Measurements from ENCODE around the gene C1QTNF5. TPM values are rescaled to one million over a fixed set of nuclear protein-coding genes. Genes with fewer than 3 reads are reported as not detected.

C1QTNF5 gene
- total and polyA plus RNA-seq, 2 donors, result 4.2 to 8.6 TPM

DNA sequence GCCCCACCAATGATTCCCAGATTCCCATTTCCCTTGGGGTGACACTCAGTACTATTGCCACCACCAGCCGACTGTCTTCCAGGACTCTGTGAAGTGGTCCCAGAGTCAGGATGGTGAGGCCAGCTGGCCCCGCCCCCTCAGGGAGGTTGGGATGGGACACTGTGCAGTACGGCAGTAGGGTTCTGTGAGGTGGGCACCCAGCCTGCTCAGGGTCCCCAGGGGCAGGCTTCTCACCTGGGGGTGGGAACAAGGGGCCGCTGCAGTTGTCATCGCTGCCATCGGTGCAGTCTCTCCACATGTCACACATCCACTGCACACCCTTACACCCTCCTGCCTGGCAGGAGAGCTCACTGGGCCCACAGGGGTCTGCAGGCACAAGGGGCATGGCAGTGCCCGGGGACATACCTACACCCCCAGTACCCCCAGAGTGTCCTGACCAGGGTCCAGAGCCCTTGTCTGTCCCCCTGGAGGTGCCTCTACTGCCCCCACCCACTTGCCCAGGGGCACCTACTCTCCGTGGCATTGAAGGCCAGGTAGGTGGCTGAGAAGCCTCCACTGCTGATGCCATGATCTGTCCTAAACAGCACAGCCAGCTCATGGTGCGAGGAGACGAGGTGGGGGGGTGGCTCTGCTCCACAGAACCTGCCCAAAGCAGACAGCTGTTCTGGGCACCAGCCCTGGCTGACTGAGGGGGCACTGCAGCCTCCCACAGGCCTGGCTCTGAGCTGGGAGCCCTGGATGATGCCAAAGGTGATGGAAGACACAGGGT lies 1.9 kb upstream of the C1QTNF5 start:
- Histone ChIP-seq H3K27me3 (ENCODE audit: control insufficient read depth in 2 of 2, insufficient read depth in 1 of 2, low read length in 1 of 2) (peaks cover 55 to 93% of the 10 kb centered on the region in 2 donors), H3K36me3 (ENCODE audit: control insufficient read depth in 2 of 2, insufficient read depth in 2 of 2, low read length in 1 of 2) (no peaks in the 10 kb centered on the region), H3K9me3 (ENCODE audit: control insufficient read depth in 2 of 2, insufficient read depth in 1 of 2, low read length in 1 of 2) (peaks cover 2 to 9% of the 10 kb centered on the region in 2 donors), H3K4me1 (ENCODE audit: control insufficient read depth in 2 of 2, insufficient read depth in 2 of 2, low read length in 2 of 2) (peaks cover 4 to 28% of the 10 kb centered on the region in 2 donors), H3K4me3 (ENCODE audit: low read length in 2 of 2) (no peak overlapping the region), H3K27ac (ENCODE audit: low read depth in 1 of 2, low read length in 1 of 2) (no peak overlapping the region)
- DNase-seq (ENCODE audit: low read depth in 6 of 9, low spot score in 9 of 9), result no peak
- 98% methylated on average over 10 of the region's 10 CpGs for WGBS

DNA sequence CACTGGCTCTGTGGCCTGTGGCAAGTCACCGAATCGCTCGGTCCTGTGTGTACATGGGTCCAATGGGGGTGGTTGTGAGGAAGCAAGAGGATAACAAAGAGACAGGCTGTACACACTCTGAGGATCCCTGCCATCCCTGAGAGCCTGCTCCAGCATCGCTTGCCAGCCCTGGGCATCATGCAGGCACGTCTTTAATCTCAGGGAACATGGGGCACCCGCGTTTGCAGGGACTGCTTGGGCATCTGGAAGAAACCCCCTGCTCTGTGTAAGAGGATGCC lies 1.3 kb upstream of the C1QTNF5 start:
- H3K9me3 ChIP-seq (ENCODE audit: control insufficient read depth in 2 of 2, insufficient read depth in 1 of 2, low read length in 1 of 2), result peaks cover 2 to 9% of the 10 kb centered on the region in 2 donors

DNA sequence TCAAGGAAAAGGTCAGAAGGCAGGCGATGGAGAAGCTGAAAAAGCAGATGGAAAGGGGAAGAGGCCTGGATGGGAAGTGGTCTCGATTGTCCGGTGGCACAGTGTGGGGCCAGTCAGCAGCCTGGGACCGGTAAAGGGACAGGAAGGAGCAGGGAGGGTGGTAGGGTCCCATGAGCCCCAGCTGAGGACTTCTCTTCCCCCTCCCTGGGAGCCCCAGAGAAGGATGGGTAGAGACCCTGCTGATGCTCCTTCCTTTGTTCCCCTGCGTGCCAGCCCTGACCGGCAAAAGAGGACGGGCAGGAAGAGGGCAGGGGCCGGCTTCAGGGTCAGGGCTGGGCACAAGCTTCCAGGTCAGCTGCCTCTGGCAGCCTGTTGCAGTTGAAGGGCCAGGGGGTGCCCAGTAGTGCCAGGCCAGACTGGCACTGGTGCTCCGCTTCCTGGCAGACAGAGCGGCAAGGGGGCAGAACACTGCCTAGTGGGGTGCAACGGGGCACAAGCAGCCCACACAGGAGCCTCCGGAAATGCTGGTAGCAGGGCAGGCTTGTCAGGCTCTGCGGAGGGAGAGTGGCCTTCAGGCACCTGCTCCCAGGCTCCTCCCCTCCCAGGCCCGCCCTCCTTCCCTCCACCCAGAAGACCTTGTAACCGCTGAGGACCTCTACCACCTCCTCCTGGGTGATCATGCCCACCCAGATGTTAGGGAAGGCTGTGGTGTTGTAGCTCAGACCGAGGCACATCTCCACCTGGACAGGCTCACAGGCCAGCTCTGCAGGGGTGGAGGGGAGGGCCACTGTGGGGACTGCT lies 739 bp upstream of the C1QTNF5 start:
- Histone ChIP-seq H3K27ac (ENCODE audit: low read depth in 1 of 2, low read length in 1 of 2) (peak overlapping the region in 1 of 2 donors; percentile 11), H3K4me1 (ENCODE audit: control insufficient read depth in 2 of 2, insufficient read depth in 2 of 2, low read length in 2 of 2) (peaks cover 4 to 28% of the 10 kb centered on the region in 2 donors), H3K27me3 (ENCODE audit: control insufficient read depth in 2 of 2, insufficient read depth in 1 of 2, low read length in 1 of 2) (peaks cover 55 to 85% of the 10 kb centered on the region in 2 donors), H3K4me3 (ENCODE audit: low read length in 2 of 2) (no peak overlapping the region), H3K9me3 (ENCODE audit: control insufficient read depth in 2 of 2, insufficient read depth in 1 of 2, low read length in 1 of 2) (peaks cover 2 to 9% of the 10 kb centered on the region in 2 donors), H3K36me3 (ENCODE audit: control insufficient read depth in 2 of 2, insufficient read depth in 2 of 2, low read length in 1 of 2) (peaks cover 6 to 8% of the 10 kb centered on the region in 2 donors)
- 16% methylated on average over 16 of the region's 16 CpGs for WGBS
- DNase-seq (ENCODE audit: low read depth in 6 of 9, low spot score in 9 of 9), result no peak

More for the DNA sequence above, 1.3 kb upstream of the C1QTNF5 start:
- Histone ChIP-seq H3K36me3 (ENCODE audit: control insufficient read depth in 2 of 2, insufficient read depth in 2 of 2, low read length in 1 of 2) (peaks cover 2 to 3% of the 10 kb centered on the region in 2 donors), H3K27ac (ENCODE audit: low read depth in 1 of 2, low read length in 1 of 2) (no peak overlapping the region), H3K4me3 (ENCODE audit: low read length in 2 of 2) (no peak overlapping the region), H3K4me1 (ENCODE audit: control insufficient read depth in 2 of 2, insufficient read depth in 2 of 2, low read length in 2 of 2) (peaks cover 4 to 28% of the 10 kb centered on the region in 2 donors), H3K27me3 (ENCODE audit: control insufficient read depth in 2 of 2, insufficient read depth in 1 of 2, low read length in 1 of 2) (peaks cover 55 to 90% of the 10 kb centered on the region in 2 donors)
- 91% methylated on average over 7 of the region's 7 CpGs for WGBS
- DNase-seq (ENCODE audit: low read depth in 6 of 9, low spot score in 9 of 9), result no peak

DNA sequence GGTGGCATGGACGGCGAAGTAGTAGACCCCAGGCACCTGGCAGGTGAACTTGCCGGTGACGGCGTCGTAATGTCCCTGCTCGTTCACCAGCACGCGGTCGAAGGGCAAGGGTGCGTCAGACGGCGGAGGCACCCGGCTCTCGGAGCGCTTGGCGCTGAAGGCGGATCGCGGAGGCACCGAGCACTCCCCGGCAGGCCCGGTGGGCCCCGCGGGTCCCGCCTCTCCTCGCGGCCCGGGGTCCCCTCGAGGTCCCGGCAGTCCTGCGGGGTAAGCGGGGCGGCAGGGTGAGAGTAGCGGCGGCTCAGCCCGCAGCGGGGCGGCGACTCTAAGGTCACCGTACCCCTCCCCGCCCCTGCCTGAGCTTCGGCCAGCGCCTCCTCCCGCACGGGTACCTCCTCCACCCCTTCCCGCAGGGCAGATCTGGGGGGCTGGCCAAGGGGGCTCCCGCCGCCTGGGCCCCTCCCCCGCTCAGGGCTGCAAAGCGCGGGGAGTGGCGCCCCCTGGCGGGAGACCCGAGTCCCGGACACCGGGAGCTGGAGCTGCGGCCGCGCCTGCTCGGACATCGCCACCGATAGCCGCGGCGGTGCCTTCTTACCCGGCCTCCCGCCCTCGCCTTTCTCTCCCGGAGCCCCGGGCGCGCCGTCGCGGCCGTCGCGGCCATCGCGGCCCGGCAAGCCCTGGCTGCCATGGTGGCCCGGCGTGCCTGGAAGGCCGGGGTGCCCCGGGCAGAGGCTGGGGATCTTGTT lies 921 bp downstream of the C1QTNF5 start:
- H3K27ac ChIP-seq (ENCODE audit: low read depth in 1 of 2, low read length in 1 of 2), result no peak overlapping the region
- peaks cover 55 to 69% of the 10 kb centered on the region in 2 donors for H3K27me3 ChIP-seq (ENCODE audit: control insufficient read depth in 2 of 2, insufficient read depth in 1 of 2, low read length in 1 of 2)
- 10% methylated on average over 86 of the region's 86 CpGs for whole genome bisulfite sequencing
- H3K4me1 ChIP-seq (ENCODE audit: control insufficient read depth in 2 of 2, insufficient read depth in 2 of 2, low read length in 2 of 2), result peaks cover 15 to 37% of the 10 kb centered on the region in 2 donors
- no peak for DNase-seq (ENCODE audit: low read depth in 6 of 9, low spot score in 9 of 9)
- peaks cover 6 to 9% of the 10 kb centered on the region in 2 donors for H3K36me3 ChIP-seq (ENCODE audit: control insufficient read depth in 2 of 2, insufficient read depth in 2 of 2, low read length in 1 of 2)
- H3K4me3 ChIP-seq (ENCODE audit: low read length in 2 of 2), result peak overlapping the region in 1 of 2 donors; percentile 28
- peaks cover 2 to 9% of the 10 kb centered on the region in 2 donors for H3K9me3 ChIP-seq (ENCODE audit: control insufficient read depth in 2 of 2, insufficient read depth in 1 of 2, low read length in 1 of 2)

DNA sequence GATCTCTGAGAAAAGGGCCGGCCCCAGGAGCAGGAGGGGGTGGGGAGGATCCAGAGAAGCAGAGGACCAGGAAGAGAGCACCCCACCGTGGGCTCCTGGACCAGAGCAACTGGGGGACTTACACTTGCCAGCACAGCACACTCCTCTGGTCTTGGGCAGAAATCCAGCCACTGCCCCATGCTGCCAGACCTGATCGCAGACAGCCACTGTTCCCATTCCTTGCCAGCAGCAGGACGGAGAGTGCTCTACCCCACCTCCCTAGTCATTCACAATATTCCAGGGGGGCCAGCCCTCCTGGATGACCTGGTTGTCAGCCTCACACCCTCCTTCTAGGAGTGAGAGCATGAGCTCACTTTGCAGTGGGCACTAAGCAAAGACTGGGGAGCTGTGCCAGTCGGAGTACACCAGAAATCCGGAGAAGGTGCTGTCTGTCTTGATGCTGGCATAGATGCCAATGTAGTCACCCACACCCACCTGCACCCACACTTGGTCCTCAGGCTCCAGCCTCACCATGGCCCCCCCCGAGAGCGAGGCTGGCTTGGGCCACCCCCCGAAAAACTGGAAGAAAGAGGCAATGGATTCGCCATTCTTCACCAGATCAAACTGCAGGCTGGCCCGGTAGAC lies 1.6 kb downstream of the C1QTNF5 start:
- peaks cover 53 to 62% of the 10 kb centered on the region in 2 donors for H3K27me3 ChIP-seq (ENCODE audit: control insufficient read depth in 2 of 2, insufficient read depth in 1 of 2, low read length in 1 of 2)
- DNase-seq (ENCODE audit: low read depth in 6 of 9, low spot score in 9 of 9), result no peak
- peaks cover 16 to 39% of the 10 kb centered on the region in 2 donors for H3K4me1 ChIP-seq (ENCODE audit: control insufficient read depth in 2 of 2, insufficient read depth in 2 of 2, low read length in 2 of 2)
- no peak overlapping the region for H3K27ac ChIP-seq (ENCODE audit: low read depth in 1 of 2, low read length in 1 of 2)
- peaks cover 2 to 9% of the 10 kb centered on the region in 2 donors for H3K9me3 ChIP-seq (ENCODE audit: control insufficient read depth in 2 of 2, insufficient read depth in 1 of 2, low read length in 1 of 2)
- WGBS, result 85% methylated on average over 11 of the region's 11 CpGs
- no peak overlapping the region for H3K4me3 ChIP-seq (ENCODE audit: low read length in 2 of 2)
- peaks cover 6 to 9% of the 10 kb centered on the region in 2 donors for H3K36me3 ChIP-seq (ENCODE audit: control insufficient read depth in 2 of 2, insufficient read depth in 2 of 2, low read length in 1 of 2)

DNA sequence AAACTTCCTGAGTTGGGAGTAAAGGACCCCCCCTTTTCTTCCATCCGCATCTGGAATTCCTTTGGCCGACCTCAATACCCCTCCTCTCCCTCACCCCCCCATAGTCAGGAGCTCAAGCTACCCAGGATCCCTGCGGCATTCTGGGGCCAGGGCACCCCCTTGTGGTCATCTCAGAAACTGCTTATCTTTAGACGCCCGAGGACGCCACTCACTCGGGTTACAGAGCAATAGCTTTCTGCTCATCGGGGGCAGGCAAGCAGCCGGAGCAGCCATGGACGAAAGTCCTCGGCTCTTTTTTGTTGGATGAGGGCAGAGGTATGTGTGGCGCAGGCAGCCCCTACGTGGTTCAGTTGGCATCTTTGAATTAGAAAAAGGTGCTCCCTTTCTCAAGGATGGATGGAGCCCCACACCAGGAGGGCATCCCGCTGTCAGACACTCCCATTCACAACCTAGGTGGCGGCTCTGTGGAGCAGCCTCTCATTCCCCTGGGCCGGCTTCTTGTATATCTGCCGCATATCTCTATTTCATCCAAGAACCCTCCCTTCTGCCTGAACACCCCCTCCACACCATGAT lies 2.3 kb downstream of the C1QTNF5 start:
- peak in 4 of 9 donors; percentile 68 to 81 (median 74) for DNase-seq (ENCODE audit: low read depth in 6 of 9, low spot score in 9 of 9)
- WGBS, result 40% methylated on average over 17 of the region's 17 CpGs
- Histone ChIP-seq H3K27ac (ENCODE audit: low read depth in 1 of 2, low read length in 1 of 2) (no peak overlapping the region), H3K4me3 (ENCODE audit: low read length in 2 of 2) (no peak overlapping the region), H3K4me1 (ENCODE audit: control insufficient read depth in 2 of 2, insufficient read depth in 2 of 2, low read length in 2 of 2) (peaks cover 19 to 44% of the 10 kb centered on the region in 2 donors), H3K9me3 (ENCODE audit: control insufficient read depth in 2 of 2, insufficient read depth in 1 of 2, low read length in 1 of 2) (peaks cover 2 to 9% of the 10 kb centered on the region in 2 donors), H3K36me3 (ENCODE audit: control insufficient read depth in 2 of 2, insufficient read depth in 2 of 2, low read length in 1 of 2) (peaks cover 6 to 9% of the 10 kb centered on the region in 2 donors), H3K27me3 (ENCODE audit: control insufficient read depth in 2 of 2, insufficient read depth in 1 of 2, low read length in 1 of 2) (peaks cover 49 to 55% of the 10 kb centered on the region in 2 donors)

DNA sequence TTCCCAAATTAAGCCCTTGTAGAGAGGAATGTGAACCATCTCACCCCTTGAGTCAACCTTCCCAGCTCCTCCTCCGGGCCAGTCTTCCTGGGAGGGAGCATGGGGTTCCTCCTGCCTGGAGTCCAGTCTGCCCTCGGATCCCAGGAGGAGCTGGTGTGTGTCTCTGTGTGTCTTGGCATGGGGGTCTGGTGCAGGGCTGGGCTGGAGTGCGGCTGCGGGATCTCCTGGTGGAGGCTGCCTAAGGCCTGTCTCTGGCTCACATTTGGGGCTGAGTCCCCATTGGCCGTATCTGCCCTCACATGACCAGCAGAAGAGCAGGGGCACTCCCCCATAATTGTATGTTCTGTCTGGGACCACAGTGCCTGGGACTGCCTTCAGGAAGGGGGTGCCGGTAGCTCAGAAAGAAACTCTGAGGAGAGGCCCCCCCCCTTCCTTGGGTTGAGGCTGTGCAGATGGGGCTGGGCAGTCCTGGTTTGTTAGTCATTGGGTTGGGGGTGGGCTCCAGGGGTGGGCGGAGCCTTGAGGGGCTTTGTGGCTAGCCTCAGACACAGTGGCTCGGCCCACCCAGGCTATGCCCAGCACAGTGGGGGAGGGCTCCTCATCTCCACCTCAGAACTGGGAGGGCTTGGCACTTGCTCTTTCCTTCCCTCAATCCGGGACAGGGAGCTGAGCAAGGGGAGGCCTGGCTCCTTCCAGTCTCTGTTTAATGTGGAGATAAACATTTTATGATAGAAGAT lies 2.9 kb downstream of the C1QTNF5 start:
- H3K9me3 ChIP-seq (ENCODE audit: control insufficient read depth in 2 of 2, insufficient read depth in 1 of 2, low read length in 1 of 2), result peaks cover 2 to 9% of the 10 kb centered on the region in 2 donors
- DNase-seq (ENCODE audit: low read depth in 6 of 9, low spot score in 9 of 9), result no peak
- peaks cover 19 to 44% of the 10 kb centered on the region in 2 donors for H3K4me1 ChIP-seq (ENCODE audit: control insufficient read depth in 2 of 2, insufficient read depth in 2 of 2, low read length in 2 of 2)
- peaks cover 6 to 9% of the 10 kb centered on the region in 2 donors for H3K36me3 ChIP-seq (ENCODE audit: control insufficient read depth in 2 of 2, insufficient read depth in 2 of 2, low read length in 1 of 2)
- 85% methylated on average over 9 of the region's 9 CpGs for WGBS
- H3K27me3 ChIP-seq (ENCODE audit: control insufficient read depth in 2 of 2, insufficient read depth in 1 of 2, low read length in 1 of 2), result peaks cover 44 to 49% of the 10 kb centered on the region in 2 donors
- H3K4me3 ChIP-seq (ENCODE audit: low read length in 2 of 2), result no peak overlapping the region
- no peak overlapping the region for H3K27ac ChIP-seq (ENCODE audit: low read depth in 1 of 2, low read length in 1 of 2)
